Measurements from ENCODE around the gene POLDIP2. TPM values are rescaled to one million over a fixed set of nuclear protein-coding genes. Genes with fewer than 3 reads are reported as not detected.

POLDIP2 gene
- total and polyA plus RNA-seq, 9 of the 15 experiments (the other 6 are each of a cell fraction or from before 2014, with no cell fraction given): 22.0 to 137 (median 104) TPM

GRCh38 chr17:28357901-28358197 lies 522 bp upstream of the POLDIP2 start (continued):
- TF ChIP-seq NR3C1 (CRISPR knock-in tag; IDR thresholded peaks at IDR 0.05): no peak
- TF ChIP-seq HES1 (IDR thresholded peaks at IDR 0.05; ENCODE audit: low read depth): no peak
- TF ChIP-seq GABPA (tag; conservative IDR thresholded peaks at IDR 0.05; ENCODE audit: low read depth): 0 out of 2 replicates have a peak, but pooled peaks have one; percentile 83
- TF ChIP-seq CBX1 (IDR thresholded peaks at IDR 0.05; ENCODE audit: low read depth): no peak
- no peak for TF ChIP-seq ZKSCAN3 (CRISPR knock-in tag; IDR thresholded peaks at IDR 0.05)
- TF ChIP-seq SIN3B (IDR thresholded peaks at IDR 0.05; ENCODE audit: low read depth): no peak
- TF ChIP-seq MBD2 (IDR thresholded peaks at IDR 0.05; ENCODE audit: borderline replicate concordance, low read depth): no peak
- no peak for TF ChIP-seq ZNF830 (CRISPR knock-in tag; IDR thresholded peaks at IDR 0.05)
- TF ChIP-seq RB1 (IDR thresholded peaks at IDR 0.05; ENCODE audit: low read depth): no peak
- no peak for TF ChIP-seq E2F6 (IDR thresholded peaks at IDR 0.05; ENCODE audit: borderline replicate concordance in 1 of 2, extremely low read depth in 1 of 2, insufficient read depth in 1 of 2, insufficient read length in 1 of 2, low read depth in 1 of 2, low read length in 1 of 2, poor library complexity in 1 of 2, severe bottlenecking in 1 of 2)
- TF ChIP-seq C11orf30 (IDR thresholded peaks at IDR 0.05; ENCODE audit: low read depth): no peak

DNA sequence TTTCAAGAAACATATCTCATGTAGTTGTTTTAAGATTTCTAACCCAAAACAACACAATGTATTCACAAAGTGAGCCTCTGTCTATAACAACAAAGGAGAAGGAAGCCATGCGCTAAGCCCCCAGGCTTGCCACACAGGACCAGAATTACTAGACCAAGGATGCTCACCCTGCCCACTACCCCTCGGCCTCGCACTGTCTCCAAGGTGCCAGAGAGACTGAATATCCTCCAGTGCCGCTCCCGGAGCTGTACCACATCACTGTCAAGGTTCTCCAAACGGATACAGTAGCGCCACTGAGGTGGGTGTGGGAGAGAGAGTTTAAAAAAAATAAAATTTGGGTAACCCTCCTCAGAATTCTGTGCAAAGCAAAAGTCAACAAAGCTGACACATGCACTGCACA lies 7.1 kb downstream of the POLDIP2 start:
- no peak for DNase-seq (ENCODE audit: extremely low read depth in 1 of 4, low spot score in 3 of 4)
- in situ Hi-C loops (cut with MboI): no loop called here
- Histone ChIP-seq H3K36me3 (ENCODE audit: control insufficient read depth, insufficient read depth, low read length) (peaks cover 96% of the 10 kb centered on the region), H3K27me3 (ENCODE audit: control insufficient read depth in 2 of 2, insufficient read depth in 2 of 2, low read length in 2 of 2) (no peaks in the 10 kb centered on the region), H3K4me2 (ENCODE audit: insufficient read depth, low read length) (no peak overlapping the region), H3K9me1 (ENCODE audit: control insufficient read depth, insufficient read depth, low read length) (no peaks in the 10 kb centered on the region), H3K9ac (ENCODE audit: insufficient read depth in 1 of 2, low read depth in 2 of 2, low read length in 2 of 2) (no peak overlapping the region), H3K79me2 (ENCODE audit: control insufficient read depth, insufficient read depth, low read length) (no peaks in the 10 kb centered on the region; the same call in 2 of the 3 replicates), H3K4me3 (no peak overlapping the region), H3K9me3 (replicated peaks; ENCODE audit: control insufficient read depth, insufficient read depth, low read depth, low read length) (no peaks in the 10 kb centered on the region), H3K27ac (ENCODE audit: extremely low read depth, low read depth, low read length) (no peak overlapping the region), H2AFZ (ENCODE audit: low read depth, low read length) (no peak overlapping the region), H3K4me1 (replicated peaks in 1 of 2; ENCODE audit: control insufficient read depth in 2 of 2, insufficient read depth in 2 of 2, low read length in 2 of 2) (no peaks in the 10 kb centered on the region; a peak in 1 of 5 replicates), H4K20me1 (replicated peaks; ENCODE audit: control insufficient read depth, insufficient read depth, low read length) (no peaks in the 10 kb centered on the region; the same call in none of the 2 replicates)
- BruUV-seq (replicated peaks): no TSS peak
- 99% methylated on average over 7 of the region's 7 CpGs for WGBS (ENCODE audit: insufficient coverage, low coverage, missing lambda C conversion rate)
- ChIA-PET POLR2A (interaction anchor here (0.8 to 1.8 kb wide), 3 partner anchors 9 to 14 kb away, joined by 4 to 11 read pairs (median 8); partner anchors contain the start of genes IFT20 and TNFAIP1), CTCF (ENCODE audit: low intra/inter-chr PET ratio) (no interaction called here)
- no peak for FAIRE-seq
- no peak for ATAC-seq
- intact Hi-C loops (cut with micrococcal nuclease): no loop called here

Data from K562 (cell line).